Upper lobe of left lung (tissue), 4 donors: ENCODE data around the gene KAZN.

Experiments
- CTCF ChIP-seq, 6 experiments: fragments of 450-650 bp in 4 of 6; fragments of 200-600 bp in 2 of 6; sonication (generic) in 2 of 6; IDR thresholded peaks; one replicate each; pipeline ENCODE4 v1.5.1; 2016 to 2019; ENCODE audit warnings: antibody characterized with exemption in 6 of 6
- POLR2A ChIP-seq, 4 donors: fragments of 450-650 bp; IDR thresholded peaks; one replicate each; pipeline ENCODE4 v1.5.1; 2016 to 2017; ENCODE audit warnings: antibody characterized with exemption in 4 of 4, mild to moderate bottlenecking in 2 of 4
- POLR2AphosphoS5 ChIP-seq, 2 donors: sonication (generic); formaldehyde crosslinking; IDR thresholded peaks; one replicate each; pipeline ENCODE4 v1.5.1; 2017; ENCODE audit warnings: antibody characterized with exemption in 2 of 2

DNA sequence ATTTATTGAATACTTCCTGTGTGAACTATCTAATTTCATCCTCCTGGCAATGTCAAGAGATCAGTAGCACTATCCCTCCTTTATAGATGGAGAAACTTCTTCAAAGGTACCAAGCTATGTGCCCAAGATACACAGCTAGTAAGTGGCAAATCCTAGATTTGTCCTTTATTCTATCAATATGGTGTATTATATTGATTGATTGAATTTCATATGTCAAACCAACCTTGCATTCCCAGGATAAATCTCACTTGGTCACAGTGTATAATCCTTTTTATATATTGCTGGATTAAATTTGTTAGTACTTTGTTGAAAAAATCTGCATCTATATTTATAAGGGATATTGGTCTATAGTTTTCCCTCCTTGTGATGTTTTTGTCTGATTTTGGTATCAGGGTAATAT lies 506.3 kb downstream of the KAZN start:
- TF ChIP-seq CTCF (IDR thresholded peaks at IDR 0.05) = no peak
- no peak for TF ChIP-seq POLR2AphosphoS5 (IDR thresholded peaks at IDR 0.05)
- TF ChIP-seq POLR2A (IDR thresholded peaks at IDR 0.05) = no peak
